WTC11 (cell line): ENCODE results near the gene VWF. TPM values are rescaled to one million over a fixed set of nuclear protein-coding genes. Genes with fewer than 3 reads are reported as not detected.

Experiments used
- ATAC-seq: fragments of 200-7000 bp; cut with Tn5 transposase; 2 replicates; pipeline ENCODE4 v1.10.0; 2021; ENCODE audit warnings: mild to moderate bottlenecking, moderate library complexity
- CTCF ChIA-PET: fragments of 300-600 bp; sonication (Branson Sonifier 250); formaldehyde crosslinking; loops from one replicate; lab custom pipeline; 2021; ENCODE audit warnings: antibody characterized with exemption; lab: Charles Lee
- POLR2A ChIA-PET: fragments of 350-600 bp; sonication (Branson Sonifier 250); formaldehyde crosslinking; loops from one replicate; lab custom pipeline; 2021; ENCODE audit warnings: antibody characterized with exemption; lab: Charles Lee
- DNase-seq: peaks from one replicate; pipeline ENCODE4 v3.0.0; 2021; ENCODE audit warnings: low spot score
- H3K27ac Mint-ChIP-seq: 2 replicates; pipeline ENCODE4 v1.8.0; 2021; ENCODE audit warnings: mixed read lengths
- H3K27me3 Mint-ChIP-seq: 2 replicates; pipeline ENCODE4 v1.8.0; 2021; ENCODE audit warnings: low read depth, mild to moderate bottlenecking, moderate library complexity, mixed read lengths
- H3K36me3 Mint-ChIP-seq: 2 replicates; pipeline ENCODE4 v1.8.0; 2021; ENCODE audit warnings: mixed read lengths
- H3K4me1 Mint-ChIP-seq: 2 replicates; pipeline ENCODE4 v1.8.0; 2022; ENCODE audit warnings: mixed read lengths
- H3K4me3 Mint-ChIP-seq: 2 replicates; pipeline ENCODE4 v1.8.0; 2021; ENCODE audit warnings: mild to moderate bottlenecking, moderate library complexity, mixed read lengths
- H3K9me3 Mint-ChIP-seq: 2 replicates; pipeline ENCODE4 v1.8.0; 2021; ENCODE audit warnings: mixed read lengths
- CBFB ChIP-seq: sonication (generic); formaldehyde crosslinking; IDR thresholded peaks from 2 replicates; pipeline ENCODE4 v1.8.1; 2022; ENCODE audit warnings: mild to moderate bottlenecking, low read depth, missing genetic modification reagents
- ESRRA ChIP-seq: sonication (generic); formaldehyde crosslinking; IDR thresholded peaks from 2 replicates; pipeline ENCODE4 v1.8.1; 2022; ENCODE audit warnings: mild to moderate bottlenecking, missing genetic modification reagents, borderline replicate concordance
- FOXJ3 ChIP-seq: sonication (generic); formaldehyde crosslinking; IDR thresholded peaks from 2 replicates; pipeline ENCODE4 v1.9.0; 2021; ENCODE audit warnings: missing genetic modification reagents, mild to moderate bottlenecking, borderline replicate concordance
- GABPB1 ChIP-seq: sonication (generic); formaldehyde crosslinking; IDR thresholded peaks from 2 replicates; pipeline ENCODE4 v1.8.1; 2023; ENCODE audit warnings: mild to moderate bottlenecking, missing genetic modification reagents
- GRHL2 ChIP-seq: fragments of 250-450 bp; sonication (Bioruptor Pico); IDR thresholded peaks from 2 replicates; pipeline ENCODE4 v1.8.0; 2022; ENCODE audit warnings: mild to moderate bottlenecking, moderate library complexity; ENCODE audit not compliant: insufficient replicate concordance, severe bottlenecking
- GTF2I ChIP-seq: fragments of 250-450 bp; sonication (Bioruptor Pico); conservative IDR thresholded peaks from 2 replicates; pipeline ENCODE4 v1.4.0; 2021; ENCODE audit warnings: mild to moderate bottlenecking
- MXD4 ChIP-seq: fragments of 250-450 bp; sonication (Bioruptor Pico); IDR thresholded peaks from 2 replicates; pipeline ENCODE4 v1.8.0; 2021; ENCODE audit warnings: mild to moderate bottlenecking, moderate library complexity, borderline replicate concordance
- PRRX2 ChIP-seq: fragments of 250-450 bp; sonication (Bioruptor Pico); IDR thresholded peaks from 2 replicates; pipeline ENCODE4 v1.8.0; 2021; ENCODE audit warnings: mild to moderate bottlenecking
- SMAD3 ChIP-seq: sonication (generic); formaldehyde crosslinking; IDR thresholded peaks from 2 replicates; pipeline ENCODE4 v1.8.0; 2022; ENCODE audit warnings: missing genetic modification reagents, mild to moderate bottlenecking, borderline replicate concordance
- TEAD1 ChIP-seq: sonication (generic); formaldehyde crosslinking; IDR thresholded peaks from 2 replicates; pipeline ENCODE4 v1.8.0; 2022; ENCODE audit warnings: mild to moderate bottlenecking, missing genetic modification reagents
- TEAD4 ChIP-seq: sonication (generic); formaldehyde crosslinking; IDR thresholded peaks from 2 replicates; pipeline ENCODE4 v1.8.0; 2022; ENCODE audit warnings: mild to moderate bottlenecking, missing genetic modification reagents
- total RNA-seq: library from RNA; stranded (reverse); gene quantifications from 3 replicates; pipeline ENCODE4 v1.2.3, GENCODE V29; 2021
- TF ChIP-seq, protein P1 (sequence below): sonication (generic); formaldehyde crosslinking; IDR thresholded peaks from 2 replicates; pipeline ENCODE4 v1.8.1; 2023; ENCODE audit warnings: mild to moderate bottlenecking, missing genetic modification reagents
- TF ChIP-seq, protein P2 (sequence below): sonication (generic); formaldehyde crosslinking; IDR thresholded peaks from 2 replicates; pipeline ENCODE4 v1.8.1; 2022; ENCODE audit warnings: mild to moderate bottlenecking, missing genetic modification reagents, moderate library complexity, borderline replicate concordance
- TF ChIP-seq, protein P3 (sequence below): sonication (generic); formaldehyde crosslinking; IDR thresholded peaks from 2 replicates; pipeline ENCODE4 v1.8.1; 2023; ENCODE audit warnings: mild to moderate bottlenecking, missing genetic modification reagents
- TF ChIP-seq, protein P4 (sequence below): sonication (generic); formaldehyde crosslinking; conservative IDR thresholded peaks from 2 replicates; pipeline ENCODE4 v1.8.1; 2023; ENCODE audit warnings: mild to moderate bottlenecking, low read depth, missing genetic modification reagents, moderate library complexity
- TF ChIP-seq, protein P5 (sequence below): fragments of 250-450 bp; sonication (Bioruptor Pico); IDR thresholded peaks from 2 replicates; pipeline ENCODE4 v2.1.2; 2022; ENCODE audit warnings: mild to moderate bottlenecking, moderate library complexity
- TF ChIP-seq, protein P6 (sequence below): sonication (generic); formaldehyde crosslinking; IDR thresholded peaks from 2 replicates; pipeline ENCODE4 v1.8.1; 2023; ENCODE audit warnings: mild to moderate bottlenecking, moderate library complexity, missing genetic modification reagents

The VWF gene
- total RNA-seq, 1 experiment from 2014 or later = 0.48 TPM

DNA sequence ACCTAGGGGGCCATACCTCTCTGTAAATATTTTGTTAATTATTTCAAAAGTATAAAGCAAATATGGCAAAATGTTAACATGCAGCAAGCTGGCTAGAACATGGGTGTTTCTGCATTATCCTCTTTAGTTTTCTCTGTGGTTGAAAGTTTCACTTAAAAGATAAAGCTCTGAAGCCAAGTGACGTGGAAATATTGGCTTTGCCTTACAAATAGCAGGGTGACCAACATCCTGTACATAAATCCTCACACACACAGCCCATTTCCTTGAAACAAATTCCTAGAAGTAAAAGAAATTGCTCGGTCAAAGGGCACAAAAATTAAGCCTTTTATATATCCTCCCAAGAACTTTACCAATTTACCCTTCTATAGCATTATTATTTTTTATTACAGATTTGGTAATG is 10.6 kb upstream of the VWF start:
- ChIA-PET CTCF (interaction anchor here (1.0 kb wide), 1 partner anchor 147 kb away, joined by 3 read pairs; no protein-coding TSS in a partner anchor), POLR2A (no interaction called here)
- Mint-ChIP-seq H3K36me3 (no peaks in the 10 kb centered on the region), H3K4me1 (no peaks in the 10 kb centered on the region), H3K27me3 (0 out of 2 replicates have a peak, but pooled peaks cover 3% of the 10 kb centered on the region), H3K9me3 (peaks cover 17% of the 10 kb centered on the region), H3K4me3 (no peak overlapping the region), H3K27ac (no peak overlapping the region)
- TF ChIP-seq MXD4 (CRISPR knock-in tag) (no peak), GTF2I (CRISPR knock-in tag) (no peak), TEAD1 (no peak), GABPB1 (no peak)
- TF ChIP-seq, protein P1, sequence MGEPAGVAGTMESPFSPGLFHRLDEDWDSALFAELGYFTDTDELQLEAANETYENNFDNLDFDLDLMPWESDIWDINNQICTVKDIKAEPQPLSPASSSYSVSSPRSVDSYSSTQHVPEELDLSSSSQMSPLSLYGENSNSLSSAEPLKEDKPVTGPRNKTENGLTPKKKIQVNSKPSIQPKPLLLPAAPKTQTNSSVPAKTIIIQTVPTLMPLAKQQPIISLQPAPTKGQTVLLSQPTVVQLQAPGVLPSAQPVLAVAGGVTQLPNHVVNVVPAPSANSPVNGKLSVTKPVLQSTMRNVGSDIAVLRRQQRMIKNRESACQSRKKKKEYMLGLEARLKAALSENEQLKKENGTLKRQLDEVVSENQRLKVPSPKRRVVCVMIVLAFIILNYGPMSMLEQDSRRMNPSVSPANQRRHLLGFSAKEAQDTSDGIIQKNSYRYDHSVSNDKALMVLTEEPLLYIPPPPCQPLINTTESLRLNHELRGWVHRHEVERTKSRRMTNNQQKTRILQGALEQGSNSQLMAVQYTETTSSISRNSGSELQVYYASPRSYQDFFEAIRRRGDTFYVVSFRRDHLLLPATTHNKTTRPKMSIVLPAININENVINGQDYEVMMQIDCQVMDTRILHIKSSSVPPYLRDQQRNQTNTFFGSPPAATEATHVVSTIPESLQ (CRISPR knock-in tag) = no peak
- no peak for ATAC-seq
- no peak for DNase-seq

DNA sequence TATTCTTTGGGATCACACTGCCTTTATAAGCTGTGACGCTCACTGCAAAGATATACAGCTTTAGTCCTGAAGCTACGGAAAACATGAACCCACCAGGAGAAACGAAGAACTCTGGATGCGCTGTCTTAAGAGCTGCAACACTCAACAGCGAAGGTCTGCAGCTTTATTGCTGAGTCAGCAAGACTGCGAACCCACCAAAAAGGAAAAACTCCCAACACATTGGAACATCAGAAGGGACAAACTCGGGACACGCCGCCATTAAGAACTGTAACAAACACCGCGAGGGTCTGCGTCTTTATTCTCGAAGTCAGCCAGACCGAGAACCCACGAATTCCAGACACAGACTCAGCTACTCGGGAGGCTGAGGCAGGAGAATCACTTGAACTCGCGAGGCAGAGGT is 9.2 kb upstream of the VWF start:
- Mint-ChIP-seq H3K9me3 (peaks cover 17% of the 10 kb centered on the region), H3K4me1 (no peaks in the 10 kb centered on the region), H3K27me3 (0 out of 2 replicates have a peak, but pooled peaks cover 3% of the 10 kb centered on the region), H3K36me3 (no peaks in the 10 kb centered on the region), H3K4me3 (no peak overlapping the region), H3K27ac (no peak overlapping the region)
- ChIA-PET POLR2A (no interaction called here), CTCF (no interaction called here)
- ATAC-seq (no peak), DNase-seq (no peak)
- TF ChIP-seq, protein P2, sequence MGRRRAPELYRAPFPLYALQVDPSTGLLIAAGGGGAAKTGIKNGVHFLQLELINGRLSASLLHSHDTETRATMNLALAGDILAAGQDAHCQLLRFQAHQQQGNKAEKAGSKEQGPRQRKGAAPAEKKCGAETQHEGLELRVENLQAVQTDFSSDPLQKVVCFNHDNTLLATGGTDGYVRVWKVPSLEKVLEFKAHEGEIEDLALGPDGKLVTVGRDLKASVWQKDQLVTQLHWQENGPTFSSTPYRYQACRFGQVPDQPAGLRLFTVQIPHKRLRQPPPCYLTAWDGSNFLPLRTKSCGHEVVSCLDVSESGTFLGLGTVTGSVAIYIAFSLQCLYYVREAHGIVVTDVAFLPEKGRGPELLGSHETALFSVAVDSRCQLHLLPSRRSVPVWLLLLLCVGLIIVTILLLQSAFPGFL (CRISPR knock-in tag) = no peak
- no peak for TF ChIP-seq GRHL2 (CRISPR knock-in tag)
- TF ChIP-seq CBFB (CRISPR knock-in tag) = no peak
- no peak for TF ChIP-seq PRRX2 (CRISPR knock-in tag)
- TF ChIP-seq, protein P3, sequence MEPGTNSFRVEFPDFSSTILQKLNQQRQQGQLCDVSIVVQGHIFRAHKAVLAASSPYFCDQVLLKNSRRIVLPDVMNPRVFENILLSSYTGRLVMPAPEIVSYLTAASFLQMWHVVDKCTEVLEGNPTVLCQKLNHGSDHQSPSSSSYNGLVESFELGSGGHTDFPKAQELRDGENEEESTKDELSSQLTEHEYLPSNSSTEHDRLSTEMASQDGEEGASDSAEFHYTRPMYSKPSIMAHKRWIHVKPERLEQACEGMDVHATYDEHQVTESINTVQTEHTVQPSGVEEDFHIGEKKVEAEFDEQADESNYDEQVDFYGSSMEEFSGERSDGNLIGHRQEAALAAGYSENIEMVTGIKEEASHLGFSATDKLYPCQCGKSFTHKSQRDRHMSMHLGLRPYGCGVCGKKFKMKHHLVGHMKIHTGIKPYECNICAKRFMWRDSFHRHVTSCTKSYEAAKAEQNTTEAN (CRISPR knock-in tag) = no peak
- no peak for TF ChIP-seq GABPB1
- no peak for TF ChIP-seq ESRRA (CRISPR knock-in tag)
- TF ChIP-seq MXD4 (CRISPR knock-in tag) = no peak
- TF ChIP-seq, protein P4, sequence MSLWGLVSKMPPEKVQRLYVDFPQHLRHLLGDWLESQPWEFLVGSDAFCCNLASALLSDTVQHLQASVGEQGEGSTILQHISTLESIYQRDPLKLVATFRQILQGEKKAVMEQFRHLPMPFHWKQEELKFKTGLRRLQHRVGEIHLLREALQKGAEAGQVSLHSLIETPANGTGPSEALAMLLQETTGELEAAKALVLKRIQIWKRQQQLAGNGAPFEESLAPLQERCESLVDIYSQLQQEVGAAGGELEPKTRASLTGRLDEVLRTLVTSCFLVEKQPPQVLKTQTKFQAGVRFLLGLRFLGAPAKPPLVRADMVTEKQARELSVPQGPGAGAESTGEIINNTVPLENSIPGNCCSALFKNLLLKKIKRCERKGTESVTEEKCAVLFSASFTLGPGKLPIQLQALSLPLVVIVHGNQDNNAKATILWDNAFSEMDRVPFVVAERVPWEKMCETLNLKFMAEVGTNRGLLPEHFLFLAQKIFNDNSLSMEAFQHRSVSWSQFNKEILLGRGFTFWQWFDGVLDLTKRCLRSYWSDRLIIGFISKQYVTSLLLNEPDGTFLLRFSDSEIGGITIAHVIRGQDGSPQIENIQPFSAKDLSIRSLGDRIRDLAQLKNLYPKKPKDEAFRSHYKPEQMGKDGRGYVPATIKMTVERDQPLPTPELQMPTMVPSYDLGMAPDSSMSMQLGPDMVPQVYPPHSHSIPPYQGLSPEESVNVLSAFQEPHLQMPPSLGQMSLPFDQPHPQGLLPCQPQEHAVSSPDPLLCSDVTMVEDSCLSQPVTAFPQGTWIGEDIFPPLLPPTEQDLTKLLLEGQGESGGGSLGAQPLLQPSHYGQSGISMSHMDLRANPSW (CRISPR knock-in tag) = no peak
- TF ChIP-seq, protein P5, sequence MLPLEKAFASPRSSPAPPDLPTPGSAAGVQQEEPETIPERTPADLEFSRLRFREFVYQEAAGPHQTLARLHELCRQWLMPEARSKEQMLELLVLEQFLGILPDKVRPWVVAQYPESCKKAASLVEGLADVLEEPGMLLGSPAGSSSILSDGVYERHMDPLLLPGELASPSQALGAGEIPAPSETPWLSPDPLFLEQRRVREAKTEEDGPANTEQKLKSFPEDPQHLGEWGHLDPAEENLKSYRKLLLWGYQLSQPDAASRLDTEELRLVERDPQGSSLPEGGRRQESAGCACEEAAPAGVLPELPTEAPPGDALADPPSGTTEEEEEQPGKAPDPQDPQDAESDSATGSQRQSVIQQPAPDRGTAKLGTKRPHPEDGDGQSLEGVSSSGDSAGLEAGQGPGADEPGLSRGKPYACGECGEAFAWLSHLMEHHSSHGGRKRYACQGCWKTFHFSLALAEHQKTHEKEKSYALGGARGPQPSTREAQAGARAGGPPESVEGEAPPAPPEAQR (CRISPR knock-in tag) = no peak
- TF ChIP-seq TEAD4 = no peak
- TF ChIP-seq FOXJ3 (CRISPR knock-in tag) = no peak
- no peak for TF ChIP-seq SMAD3 (CRISPR knock-in tag)
- TF ChIP-seq, protein P6, sequence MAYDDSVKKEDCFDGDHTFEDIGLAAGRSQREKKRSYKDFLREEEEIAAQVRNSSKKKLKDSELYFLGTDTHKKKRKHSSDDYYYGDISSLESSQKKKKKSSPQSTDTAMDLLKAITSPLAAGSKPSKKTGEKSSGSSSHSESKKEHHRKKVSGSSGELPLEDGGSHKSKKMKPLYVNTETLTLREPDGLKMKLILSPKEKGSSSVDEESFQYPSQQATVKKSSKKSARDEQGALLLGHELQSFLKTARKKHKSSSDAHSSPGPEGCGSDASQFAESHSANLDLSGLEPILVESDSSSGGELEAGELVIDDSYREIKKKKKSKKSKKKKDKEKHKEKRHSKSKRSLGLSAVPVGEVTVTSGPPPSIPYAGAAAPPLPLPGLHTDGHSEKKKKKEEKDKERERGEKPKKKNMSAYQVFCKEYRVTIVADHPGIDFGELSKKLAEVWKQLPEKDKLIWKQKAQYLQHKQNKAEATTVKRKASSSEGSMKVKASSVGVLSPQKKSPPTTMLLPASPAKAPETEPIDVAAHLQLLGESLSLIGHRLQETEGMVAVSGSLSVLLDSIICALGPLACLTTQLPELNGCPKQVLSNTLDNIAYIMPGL (CRISPR knock-in tag) = no peak
